Measurements from ENCODE around the gene RAB41.
"Not testable (repeated sequence)": the region's sequence is repeated elsewhere in the genome, so short reads cannot be mapped to it uniquely, and the experiment has no call there.

The RAB41 gene

DNA sequence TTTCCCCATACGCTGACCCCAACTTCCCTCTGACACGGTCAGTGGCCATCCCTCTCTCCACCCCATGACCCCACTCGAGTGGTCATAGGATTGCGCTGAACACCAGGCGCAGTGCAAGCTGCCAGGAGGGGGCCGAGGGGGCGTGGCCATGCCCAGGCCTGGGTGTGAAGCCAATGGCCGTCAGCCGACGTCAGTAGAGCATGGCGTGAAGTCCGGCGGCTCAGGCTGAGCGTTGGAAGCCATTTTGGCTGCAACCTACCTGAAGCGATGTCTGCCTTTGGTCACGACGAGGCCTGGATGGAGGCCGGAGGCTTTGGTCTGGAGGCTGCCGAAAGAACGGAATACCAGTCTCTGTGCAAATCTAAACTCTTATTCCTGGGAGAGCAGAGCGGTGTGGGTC lies at the start of gene RAB41:
TSS of gene RAB41 (plus strand) at position 222 of the 400 bp plus-strand sequence. CDS start at position 268, 46 bp downstream.
- no peak for DNase-seq

DNA sequence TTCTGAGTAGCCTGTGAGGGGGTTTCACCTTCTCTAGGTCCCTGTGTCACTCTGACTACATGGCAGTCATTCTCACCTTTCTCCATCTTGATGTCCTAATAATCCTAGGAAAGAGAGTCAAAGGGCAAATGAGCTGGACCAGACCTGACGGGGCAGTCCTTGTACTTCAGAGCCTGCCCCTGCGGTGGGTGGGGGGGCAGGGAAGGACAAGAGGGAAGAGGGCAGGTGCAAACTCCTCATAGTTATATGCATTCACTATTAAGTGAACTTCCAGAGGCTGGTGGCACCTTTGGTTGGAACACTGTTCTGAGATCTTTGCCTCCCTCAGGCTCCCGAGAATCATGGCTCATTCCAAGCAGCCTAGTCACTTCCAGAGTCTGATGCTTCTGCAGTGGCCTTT lies 47.6 kb upstream of the RAB41 start, which contains the start of gene AWAT1:
TSS of gene AWAT1 (plus strand) at position 301 of the 400 bp plus-strand sequence. CDS start at position 342, 41 bp downstream.
- DNase-seq, result no peak

DNA sequence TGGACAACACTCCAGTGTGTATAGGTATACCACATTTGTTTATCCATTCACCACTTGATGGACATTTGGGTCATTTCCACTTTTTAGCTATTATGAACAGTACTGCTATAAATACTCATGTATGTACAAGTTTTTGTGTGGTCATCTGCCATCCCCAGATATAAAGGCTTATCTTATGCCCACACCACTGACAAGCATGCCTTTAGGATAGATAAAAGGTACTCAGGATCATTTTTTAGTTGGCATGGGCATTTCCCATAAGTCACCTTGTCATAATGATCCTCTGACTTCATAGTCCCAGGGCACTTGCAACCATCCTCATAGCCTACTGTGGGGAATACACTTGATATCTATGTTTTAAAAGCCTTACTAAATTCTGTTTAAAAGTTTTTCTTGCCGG lies 41.2 kb upstream of the RAB41 start:
- DNase-seq, result no peak

DNA sequence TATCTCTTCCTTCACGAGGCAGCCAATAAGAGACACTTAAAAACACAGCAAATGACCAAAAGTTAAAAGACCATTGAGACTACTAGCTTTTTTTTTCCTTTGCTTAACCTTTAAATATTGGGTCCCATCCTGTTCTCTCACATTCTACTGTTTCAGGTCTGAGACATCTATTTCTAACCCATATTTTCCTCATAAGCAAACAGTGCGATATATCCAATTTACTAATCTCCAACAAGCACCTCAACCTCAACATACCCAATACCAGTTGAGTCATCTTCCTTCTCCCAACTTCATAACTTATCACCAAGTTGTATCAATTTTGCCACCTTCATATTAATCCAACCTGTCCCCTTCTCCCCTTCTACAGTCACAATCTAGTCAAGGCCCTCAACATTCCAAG lies 40.5 kb upstream of the RAB41 start:
- DNase-seq, result no peak

DNA sequence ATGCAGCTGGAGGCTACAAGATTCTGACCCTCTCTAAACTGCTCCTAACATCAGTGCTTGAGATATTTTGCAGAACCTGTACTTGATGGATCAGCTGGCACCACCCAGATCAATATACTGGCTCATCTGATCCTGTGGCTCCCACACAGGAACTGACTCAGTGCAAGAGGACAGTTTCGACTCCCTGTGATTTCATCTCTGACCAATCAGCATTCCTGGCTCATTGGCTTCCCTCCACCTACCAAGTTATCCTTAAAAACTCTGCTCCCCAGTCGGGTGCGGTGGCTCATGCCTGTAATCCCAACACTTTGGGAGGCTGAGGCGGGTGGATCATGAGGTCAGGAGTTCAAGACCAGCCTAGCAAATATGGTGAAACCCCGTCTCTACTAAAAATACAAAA lies 38.4 kb upstream of the RAB41 start:
- not testable (repeated sequence) for DNase-seq

DNA sequence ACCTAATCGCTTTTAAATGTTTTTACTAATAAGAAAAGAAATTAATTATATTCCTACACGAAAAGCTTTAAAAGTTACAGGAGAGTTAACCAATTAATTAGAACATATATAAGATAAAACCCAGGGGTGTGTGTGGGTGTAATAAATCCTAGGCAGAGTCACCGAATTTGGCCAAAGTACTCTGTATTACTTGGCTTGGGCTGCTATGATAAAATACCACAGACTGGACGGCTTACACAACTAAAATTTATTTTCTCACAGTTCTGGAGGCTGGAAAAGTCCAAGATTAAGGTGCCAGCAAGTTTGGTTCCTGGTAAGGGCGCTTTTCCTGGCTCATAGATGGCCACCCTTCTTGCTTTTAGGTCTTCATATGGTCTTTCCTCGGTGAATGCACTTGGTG lies 37.1 kb upstream of the RAB41 start:
- no peak for DNase-seq

DNA sequence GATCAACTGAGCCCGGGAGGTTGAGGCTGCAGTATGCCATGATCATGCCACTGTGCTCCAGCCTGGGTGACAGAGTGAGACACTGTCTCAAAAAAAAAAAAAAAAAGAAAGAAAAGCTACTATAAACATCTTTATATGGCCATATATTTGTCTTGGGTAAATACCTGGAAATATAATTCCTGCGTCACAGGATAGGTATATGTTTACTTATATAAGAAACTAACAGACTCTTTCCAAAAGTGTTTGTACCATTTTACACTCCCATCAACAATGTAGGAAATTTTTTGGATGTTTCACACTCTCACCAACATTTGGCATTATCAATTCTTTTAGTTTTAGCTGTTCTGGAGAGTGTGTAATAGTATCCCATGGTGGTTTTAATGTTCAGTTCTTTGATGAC lies 34.7 kb upstream of the RAB41 start:
- DNase-seq, result no peak

DNA sequence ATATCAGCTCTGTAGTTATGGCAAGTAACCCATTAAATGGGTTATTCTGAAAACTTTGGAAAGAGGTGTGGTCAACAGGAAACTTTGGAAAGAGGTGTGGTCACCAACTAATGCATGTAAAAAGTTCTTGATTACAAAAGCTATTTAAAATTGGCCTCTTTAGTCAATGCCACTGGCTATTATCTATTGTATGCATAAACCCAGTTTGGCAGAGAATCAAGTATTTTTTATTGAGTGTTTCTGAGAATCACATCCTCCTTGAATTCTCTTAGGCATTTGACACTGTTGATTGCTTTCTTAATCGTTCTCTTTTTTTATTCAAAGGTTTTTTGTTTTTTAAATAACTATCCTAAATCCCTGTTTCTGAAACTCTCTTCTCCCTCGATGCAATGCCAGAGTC lies 29.5 kb upstream of the RAB41 start:
- DNase-seq, result no peak

DNA sequence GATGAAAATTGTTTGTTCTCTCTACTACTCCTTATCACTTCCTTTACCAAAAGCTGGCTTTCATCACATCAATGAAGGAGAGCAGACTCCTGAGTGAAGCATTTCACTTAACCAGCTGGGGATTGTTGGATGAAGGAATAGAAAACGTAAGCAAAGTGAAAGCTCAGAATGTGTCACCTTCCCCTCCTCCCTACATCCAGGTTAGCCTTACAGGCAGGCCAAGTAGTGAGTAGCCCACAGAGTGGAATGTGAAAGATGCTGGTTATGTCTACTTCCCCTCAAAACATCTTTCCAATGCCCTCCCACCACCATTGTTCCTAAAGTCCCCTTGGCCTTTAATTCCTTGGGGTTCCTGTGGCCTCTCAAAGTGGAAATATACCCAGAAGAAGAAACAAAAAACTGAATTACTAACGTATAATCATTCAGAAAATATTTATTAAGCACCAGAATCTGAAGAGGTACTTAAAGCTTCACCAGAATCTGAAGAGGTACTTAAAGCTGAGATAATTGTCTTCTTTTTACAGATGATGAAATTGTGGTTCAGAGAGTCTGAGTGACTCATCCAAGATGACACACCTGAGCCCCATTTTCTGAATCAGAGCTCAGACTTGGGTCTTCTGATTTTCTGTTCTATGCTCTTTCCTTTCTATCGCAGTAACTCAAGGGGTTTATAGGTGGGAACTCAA lies 28.5 kb upstream of the RAB41 start:
- DNase-seq, result no peak

DNA sequence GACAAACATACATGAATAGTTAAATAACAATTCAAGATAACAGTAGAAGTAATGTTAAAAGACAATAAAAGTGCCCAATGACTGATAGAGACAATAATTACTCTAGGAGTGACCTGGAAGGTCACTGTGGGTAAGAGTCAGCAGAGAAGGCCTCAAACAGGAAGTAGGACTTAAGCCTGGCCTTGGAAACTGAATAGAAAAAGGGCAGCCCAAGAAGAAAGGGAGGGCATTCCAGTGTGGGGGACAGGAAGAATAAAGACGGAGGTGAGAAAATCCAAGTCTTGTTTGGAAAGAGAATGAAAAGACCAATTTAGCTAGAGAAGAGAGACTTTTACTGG lies 27.9 kb upstream of the RAB41 start:
- DNase-seq, result no peak

DNA sequence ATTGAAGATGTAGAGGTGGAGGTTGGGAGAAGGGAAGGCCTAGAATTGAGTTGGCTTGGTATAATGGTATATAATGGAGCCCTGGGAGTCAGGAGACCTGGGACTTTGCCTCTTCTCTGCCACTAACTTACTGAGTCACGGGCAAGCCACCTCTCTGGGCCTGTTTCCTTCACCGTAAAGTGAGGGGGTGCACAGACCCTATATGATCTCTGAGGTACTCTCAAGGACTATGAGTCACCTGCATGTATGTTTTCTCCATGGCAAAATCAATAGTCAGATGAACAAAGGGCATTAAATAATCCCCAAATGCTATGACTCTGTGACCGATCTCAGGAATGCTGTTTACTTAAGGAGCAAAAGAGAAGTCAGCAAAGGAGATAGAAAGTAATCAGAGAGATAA lies 27.1 kb upstream of the RAB41 start:
- DNase-seq, result no peak

DNA sequence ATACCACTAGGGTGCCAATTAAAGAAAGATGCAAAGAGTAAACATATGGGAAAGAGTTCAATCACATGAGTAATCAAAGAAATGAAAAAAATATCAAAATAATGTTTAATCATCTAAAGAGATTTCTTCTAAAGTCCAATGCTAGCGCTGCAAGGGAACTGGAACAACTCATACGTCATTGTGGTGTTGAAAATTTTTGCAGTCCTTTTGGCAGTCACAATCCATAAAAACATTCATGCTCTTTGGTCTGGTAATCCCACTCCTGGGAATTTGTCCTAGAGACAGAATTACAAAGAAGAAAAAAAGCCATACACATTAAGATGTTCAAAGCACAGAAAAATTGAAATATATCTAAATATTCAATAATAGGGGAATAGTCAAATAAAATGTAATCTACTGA lies 26.5 kb upstream of the RAB41 start:
- DNase-seq, result no peak

DNA sequence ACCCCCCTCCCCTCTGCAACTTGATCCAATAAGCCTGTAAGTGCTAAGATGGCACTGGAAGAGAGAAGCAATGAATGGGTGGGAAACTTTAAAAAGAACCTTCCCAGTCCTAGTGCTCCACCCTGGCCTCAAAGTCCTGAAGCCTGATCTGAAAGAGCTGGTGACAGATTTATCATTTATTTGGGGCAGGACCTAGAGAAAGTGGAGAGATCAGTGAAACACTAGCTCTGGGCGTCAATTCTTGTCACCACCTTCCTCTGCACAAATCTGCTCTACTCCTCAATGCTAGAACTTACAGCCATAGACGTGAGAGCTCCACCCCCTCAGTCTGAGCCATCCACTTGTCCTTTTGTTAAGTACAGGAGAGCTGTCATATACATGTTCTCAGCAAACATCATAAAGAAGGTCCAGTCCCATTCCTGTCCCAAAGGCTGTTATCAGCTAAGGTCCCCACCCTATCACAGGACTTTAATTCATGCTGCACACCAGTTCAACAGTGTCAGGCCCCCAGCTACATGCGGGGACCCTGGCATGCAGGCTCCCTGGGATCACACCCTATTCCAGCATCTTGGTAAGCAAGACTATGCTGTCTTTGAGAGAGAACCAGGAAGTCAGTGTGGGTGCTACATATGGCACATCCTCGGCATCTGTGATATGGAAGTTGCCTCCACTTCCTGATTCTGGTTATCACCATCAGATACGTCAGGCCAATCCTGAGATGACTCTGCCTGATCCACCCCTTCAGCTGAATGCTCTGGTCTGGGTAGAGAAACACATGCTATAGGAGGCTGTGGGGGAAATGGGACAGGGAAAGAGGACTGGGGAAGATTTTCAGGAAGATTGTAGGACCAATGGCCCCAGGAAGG lies 24.3 kb upstream of the RAB41 start:
- no peak for DNase-seq

DNA sequence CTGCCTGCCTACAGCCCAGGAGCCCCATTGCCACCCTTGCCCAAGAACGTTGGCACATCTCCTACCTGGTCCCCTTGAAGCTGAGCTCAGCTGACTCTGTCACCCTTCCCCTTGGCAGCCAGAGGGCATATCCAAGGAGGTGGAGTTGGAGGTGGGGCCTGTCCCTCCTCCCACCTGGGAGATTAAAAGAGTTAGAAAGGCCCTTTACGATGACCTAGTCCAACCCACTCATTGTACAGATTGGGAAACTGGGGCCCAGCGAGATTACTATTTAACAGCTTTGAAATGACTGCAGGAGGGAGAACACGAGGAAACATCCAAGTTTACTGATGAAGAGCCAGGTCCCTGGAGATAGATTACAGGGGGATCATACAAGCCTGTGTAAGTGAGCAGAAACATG lies 21.9 kb upstream of the RAB41 start, which contains the start of gene P2RY4:
TSS of gene P2RY4 (minus strand) at position 101 of the 400 bp plus-strand sequence. CDS start 580 bp downstream, outside the sequence.
- DNase-seq, result no peak

DNA sequence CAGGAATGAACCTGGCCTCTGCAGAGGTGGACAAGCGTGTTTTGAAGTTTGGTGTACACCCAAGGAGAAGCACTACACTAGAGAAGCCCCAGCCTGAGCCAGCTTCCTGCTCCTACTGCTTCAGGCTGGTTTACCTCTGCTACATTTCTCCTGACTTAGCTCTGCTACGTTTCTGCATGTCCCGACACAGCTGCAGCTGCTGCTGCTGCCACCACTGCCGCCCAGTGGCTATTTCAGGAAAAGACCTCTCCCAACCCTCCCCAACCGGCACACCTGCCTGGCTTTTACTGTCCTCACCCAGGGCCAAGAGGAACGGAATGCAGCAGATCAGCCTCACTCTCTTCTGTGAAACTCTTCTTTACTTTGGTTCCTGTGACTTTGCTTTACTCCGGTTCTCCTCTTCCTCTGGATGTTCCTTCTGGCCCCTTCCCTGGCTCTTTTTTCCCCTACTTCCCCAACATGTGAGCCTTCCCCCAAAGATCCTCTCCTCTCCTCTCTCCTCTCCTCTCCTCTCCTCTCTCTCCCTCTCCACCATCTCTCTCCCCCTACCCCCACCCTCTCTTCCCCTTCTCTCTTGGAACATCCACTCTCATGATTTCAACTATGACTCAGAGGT lies 18.9 kb upstream of the RAB41 start:
- DNase-seq, result peak in 1 of 2 experiments; percentile 10

DNA sequence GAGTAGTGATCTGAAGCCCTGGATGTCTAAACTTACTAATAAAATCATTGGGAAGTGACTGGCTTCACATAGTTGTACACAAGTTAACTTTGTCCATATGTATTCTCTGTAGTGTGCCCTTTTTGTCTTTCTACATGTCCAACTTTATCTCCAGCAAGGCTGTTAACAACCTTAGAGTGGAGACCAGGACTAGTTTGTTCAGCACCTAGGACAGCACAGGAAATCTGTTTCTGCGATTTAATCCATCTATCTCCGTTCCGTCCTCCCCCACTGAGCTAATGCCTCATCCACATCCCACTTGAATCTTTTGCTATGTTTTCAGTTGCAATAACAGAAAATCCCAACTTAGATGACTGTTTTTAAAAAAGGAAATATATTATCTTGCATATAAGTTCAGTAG lies 17.2 kb upstream of the RAB41 start:
- no peak for DNase-seq

DNA sequence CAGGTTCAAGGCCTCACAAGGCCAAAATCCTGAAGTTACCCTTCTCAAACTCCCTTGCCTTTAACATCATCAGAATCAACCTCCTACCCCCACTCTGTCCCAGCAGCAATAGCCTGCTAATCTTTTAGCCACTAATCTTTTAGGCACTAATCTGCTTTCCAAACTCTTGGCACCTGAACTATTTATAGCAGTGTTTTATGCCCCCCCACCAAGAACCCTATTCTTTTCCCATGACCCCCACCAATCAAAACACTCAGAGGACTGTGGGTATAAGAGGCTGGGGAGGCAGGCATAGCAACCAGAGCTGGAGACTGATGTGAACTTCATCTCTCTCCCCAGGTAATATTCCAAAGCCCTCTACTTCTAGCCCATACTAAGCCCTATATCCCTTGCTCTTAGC lies 13.9 kb upstream of the RAB41 start, which contains the start of gene ARR3:
TSS of gene ARR3 (plus strand) at position 301 of the 400 bp plus-strand sequence. CDS start 1,052 bp downstream, outside the sequence.
- DNase-seq, result no peak

DNA sequence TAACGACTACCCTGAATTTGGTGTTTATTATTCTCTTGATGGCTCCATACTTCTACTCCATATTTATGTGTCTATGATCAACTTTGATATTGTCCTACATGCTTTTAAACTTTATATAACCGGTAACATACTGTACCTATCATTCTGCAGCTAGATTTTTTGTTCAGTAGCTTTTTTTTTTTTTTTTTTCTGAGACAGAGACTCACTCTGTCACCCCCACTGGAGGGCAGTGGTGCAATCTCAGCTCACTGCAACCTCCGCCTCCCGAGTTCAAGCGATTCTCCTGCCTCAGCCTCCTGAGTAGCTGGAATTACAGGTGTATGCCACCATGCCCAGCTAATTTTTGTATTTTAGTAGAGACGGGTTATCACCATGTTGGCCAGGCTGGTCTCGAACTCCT lies 7.9 kb upstream of the RAB41 start:
- not testable (repeated sequence) for DNase-seq

DNA sequence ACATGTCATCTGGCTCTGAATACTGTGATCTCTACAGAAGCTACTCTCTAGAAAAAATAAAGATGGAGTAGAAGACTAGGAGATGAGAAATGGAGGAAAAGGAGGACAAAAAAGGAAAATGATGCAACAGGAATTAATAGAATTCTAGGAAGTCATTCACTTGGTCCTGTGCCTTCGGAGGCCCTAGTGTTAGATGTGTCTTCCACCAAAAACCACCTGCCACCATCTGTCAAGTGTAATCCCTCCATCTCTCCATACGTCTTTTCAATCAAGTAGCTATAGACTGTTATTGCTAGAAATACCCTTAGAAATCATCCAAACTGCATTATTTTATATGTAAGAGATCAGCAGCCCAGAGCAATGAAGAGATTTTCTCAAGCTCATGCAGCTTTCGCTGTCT lies 2.9 kb upstream of the RAB41 start:
- no peak for DNase-seq

DNA sequence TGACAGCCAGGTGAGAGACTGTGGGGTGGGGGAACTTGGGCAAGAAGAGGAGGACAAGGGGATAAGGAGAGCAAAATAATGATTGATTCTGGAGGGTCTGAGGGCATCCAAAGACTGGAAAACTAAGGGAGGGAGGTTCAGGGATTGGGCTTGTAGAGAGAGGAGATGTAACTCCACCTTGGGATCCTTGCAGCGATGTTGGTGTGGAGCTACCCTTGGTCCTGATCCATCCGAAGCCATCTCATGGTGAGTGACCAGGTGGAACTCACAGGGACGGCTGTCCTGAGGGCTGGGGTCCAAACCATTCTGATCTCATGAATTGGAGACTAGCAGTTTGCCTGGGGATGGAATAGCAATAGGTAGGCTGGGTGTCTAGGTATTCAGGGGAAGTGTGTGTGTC lies 1.4 kb upstream of the RAB41 start:
- DNase-seq, result no peak

DNA sequence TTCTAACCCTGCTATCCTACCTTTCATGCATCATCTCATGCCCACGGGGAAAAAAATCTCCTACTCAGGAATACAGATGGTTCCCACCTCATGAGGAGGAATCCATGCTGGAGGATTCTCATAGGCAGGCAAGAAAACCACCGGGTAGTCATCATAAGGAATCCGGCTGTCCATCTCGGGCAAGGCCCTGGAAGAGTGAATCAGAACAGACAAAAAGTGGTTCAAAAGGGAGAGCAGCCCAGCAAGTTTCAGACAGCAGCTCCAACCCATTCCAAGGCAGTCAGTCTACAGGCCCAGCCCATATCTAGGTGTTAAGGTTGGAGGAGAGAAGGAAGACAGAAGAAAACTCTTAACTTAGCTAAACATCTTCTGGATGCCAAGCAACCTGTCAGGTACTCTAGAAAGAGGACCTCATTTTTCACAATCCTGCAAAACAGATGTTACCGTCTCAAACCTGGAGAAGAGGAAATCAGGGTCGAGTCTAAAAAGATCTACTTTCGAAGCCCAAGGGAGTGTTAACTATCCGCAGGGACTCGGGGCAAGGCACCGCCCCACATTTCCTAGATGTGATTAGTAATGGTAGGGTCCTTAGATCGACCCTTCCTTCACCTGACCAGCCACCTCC lies 7.3 kb downstream of the RAB41 start:
- no peak for DNase-seq

DNA sequence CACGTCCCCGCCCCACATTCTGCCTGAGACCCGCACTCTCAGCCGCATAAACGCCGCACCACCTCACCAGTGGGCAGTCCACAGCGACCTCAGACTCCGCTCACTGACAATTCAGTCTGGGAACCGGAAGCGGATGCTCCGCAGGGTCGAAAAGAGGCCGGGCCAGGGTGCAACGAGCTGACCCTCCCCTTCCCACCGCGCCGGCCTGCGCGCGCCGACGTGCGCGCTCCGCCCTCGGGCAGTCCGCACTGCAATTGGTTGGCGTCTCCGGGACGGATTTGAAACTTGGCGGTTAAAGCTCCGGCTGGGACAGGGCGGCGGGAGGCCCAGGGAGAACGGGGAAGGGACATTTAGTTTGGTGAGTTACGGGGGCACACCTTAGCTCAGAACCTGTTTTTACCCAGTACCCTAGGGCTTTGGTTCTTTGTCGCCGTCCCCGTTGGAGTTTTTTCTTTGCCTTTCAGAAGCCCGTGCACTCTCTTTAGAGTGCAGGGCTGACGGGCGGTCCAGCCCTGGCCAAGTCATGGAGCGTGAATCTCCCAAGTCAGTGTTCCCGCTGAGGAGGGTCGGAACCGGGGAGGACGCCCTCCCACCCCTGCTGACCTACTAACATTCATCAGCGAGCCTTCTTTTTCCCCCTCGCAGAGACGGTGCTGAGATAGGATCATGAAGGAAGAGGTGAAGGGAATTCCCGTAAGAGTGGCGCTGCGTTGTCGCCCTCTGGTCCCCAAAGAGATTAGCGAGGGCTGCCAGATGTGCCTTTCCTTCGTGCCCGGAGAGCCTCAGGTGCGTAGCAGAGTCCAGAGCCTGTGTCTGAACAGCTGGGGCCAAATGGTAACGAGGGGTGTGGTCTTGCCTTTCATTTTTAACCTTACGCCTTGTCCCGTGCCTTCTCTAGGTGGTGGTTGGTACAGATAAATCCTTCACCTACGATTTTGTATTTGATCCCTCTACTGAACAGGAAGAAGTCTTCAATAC lies 8.1 kb downstream of the RAB41 start, which contains the start of the genes KIF4A and PDZD11:
TSS of gene KIF4A (plus strand) at position 312 of the 978 bp plus-strand sequence. CDS start at position 667, 355 bp downstream.
TSS of gene PDZD11 (minus strand) at position 135 of the 978 bp plus-strand sequence. CDS start 586 bp downstream, outside the sequence.
- DNase-seq, result peak; percentile 67 to 77
